ENCODE data around the gene TSPAN4.

Gene TSPAN4

DNA sequence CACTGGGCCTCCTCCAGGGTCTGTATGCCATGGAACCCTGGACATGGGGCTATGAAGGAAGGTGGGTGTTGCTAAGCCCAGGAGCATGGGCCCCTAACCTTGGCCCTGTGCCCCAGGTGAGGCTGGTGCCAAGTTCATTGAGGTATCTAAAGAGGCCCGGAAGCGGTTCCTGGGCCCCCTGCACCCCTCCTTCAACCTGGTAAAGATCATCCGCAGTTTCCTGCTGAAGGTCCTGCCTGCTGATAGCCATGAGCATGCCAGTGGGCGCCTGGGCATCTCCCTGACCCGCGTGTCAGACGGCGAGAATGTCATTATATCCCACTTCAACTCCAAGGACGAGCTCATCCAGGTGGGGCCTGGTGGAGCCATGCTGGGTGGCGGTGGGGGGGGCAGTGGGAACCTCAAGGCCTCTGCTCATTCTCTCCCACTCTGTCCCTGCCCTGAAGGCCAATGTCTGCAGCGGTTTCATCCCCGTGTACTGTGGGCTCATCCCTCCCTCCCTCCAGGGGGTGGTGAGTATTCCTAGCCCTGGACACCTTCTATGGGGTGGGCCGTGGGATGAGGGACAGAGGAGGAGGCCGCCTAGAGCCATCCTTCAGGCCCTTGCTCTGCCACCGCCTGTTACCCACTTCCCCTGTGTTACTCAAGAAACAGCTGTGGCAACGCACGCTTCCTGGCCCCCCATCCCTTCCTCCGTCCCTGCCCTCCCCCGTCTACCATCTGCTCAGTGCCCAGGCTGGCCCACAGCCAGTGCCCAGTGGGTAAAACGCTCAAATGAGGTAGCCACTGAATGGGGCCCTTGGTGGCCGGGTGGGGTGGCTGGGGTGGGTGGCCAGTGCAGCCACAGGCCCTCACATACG, 20.9 kb upstream of the TSPAN4 start:
- H3K27ac ChIP-seq (ENCODE audit: low read length) = no peak overlapping the region
- peaks cover 36% of the 10 kb centered on the region for H3K4me1 ChIP-seq (ENCODE audit: insufficient read depth, low read length)
- no peak overlapping the region; the same call in 1 of the 2 replicates for H3K9ac ChIP-seq (ENCODE audit: low read depth, low read length)
- no peak overlapping the region for H3K4me3 ChIP-seq (ENCODE audit: low read depth in 1 of 2, low read length in 2 of 2)
- no peak overlapping the region for H2AFZ ChIP-seq (ENCODE audit: low read depth, low read length)
- no peak for TF ChIP-seq EZH2 (IDR thresholded peaks at IDR 0.05; ENCODE audit: borderline replicate concordance, low read depth, low read length, severe bottlenecking)
- TF ChIP-seq, protein P1, sequence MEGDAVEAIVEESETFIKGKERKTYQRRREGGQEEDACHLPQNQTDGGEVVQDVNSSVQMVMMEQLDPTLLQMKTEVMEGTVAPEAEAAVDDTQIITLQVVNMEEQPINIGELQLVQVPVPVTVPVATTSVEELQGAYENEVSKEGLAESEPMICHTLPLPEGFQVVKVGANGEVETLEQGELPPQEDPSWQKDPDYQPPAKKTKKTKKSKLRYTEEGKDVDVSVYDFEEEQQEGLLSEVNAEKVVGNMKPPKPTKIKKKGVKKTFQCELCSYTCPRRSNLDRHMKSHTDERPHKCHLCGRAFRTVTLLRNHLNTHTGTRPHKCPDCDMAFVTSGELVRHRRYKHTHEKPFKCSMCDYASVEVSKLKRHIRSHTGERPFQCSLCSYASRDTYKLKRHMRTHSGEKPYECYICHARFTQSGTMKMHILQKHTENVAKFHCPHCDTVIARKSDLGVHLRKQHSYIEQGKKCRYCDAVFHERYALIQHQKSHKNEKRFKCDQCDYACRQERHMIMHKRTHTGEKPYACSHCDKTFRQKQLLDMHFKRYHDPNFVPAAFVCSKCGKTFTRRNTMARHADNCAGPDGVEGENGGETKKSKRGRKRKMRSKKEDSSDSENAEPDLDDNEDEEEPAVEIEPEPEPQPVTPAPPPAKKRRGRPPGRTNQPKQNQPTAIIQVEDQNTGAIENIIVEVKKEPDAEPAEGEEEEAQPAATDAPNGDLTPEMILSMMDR (IDR thresholded peaks at IDR 0.05; ENCODE audit: borderline replicate concordance, extremely low read depth, low read length, poor library complexity, severe bottlenecking) = no peak
- H3K79me2 ChIP-seq (ENCODE audit: insufficient read depth, low read length) = peaks cover 23% of the 10 kb centered on the region
- H3K4me2 ChIP-seq (ENCODE audit: insufficient read depth, low read length) = peak overlapping the region; percentile 100
- H3K27me3 ChIP-seq (ENCODE audit: insufficient read depth, low read length, poor library complexity) = peaks cover 9% of the 10 kb centered on the region
- ATAC-seq (ENCODE audit: insufficient read depth, low read depth) = no peak
- H3K36me3 ChIP-seq (ENCODE audit: insufficient read depth, low read length) = peaks cover 39% of the 10 kb centered on the region
- DNase-seq = no peak
- no peaks in the 10 kb centered on the region for H3K9me3 ChIP-seq (ENCODE audit: insufficient read depth, low read length, severe bottlenecking)
- H4K20me1 ChIP-seq (ENCODE audit: insufficient read depth, low read length) = peaks cover 32% of the 10 kb centered on the region

DNA sequence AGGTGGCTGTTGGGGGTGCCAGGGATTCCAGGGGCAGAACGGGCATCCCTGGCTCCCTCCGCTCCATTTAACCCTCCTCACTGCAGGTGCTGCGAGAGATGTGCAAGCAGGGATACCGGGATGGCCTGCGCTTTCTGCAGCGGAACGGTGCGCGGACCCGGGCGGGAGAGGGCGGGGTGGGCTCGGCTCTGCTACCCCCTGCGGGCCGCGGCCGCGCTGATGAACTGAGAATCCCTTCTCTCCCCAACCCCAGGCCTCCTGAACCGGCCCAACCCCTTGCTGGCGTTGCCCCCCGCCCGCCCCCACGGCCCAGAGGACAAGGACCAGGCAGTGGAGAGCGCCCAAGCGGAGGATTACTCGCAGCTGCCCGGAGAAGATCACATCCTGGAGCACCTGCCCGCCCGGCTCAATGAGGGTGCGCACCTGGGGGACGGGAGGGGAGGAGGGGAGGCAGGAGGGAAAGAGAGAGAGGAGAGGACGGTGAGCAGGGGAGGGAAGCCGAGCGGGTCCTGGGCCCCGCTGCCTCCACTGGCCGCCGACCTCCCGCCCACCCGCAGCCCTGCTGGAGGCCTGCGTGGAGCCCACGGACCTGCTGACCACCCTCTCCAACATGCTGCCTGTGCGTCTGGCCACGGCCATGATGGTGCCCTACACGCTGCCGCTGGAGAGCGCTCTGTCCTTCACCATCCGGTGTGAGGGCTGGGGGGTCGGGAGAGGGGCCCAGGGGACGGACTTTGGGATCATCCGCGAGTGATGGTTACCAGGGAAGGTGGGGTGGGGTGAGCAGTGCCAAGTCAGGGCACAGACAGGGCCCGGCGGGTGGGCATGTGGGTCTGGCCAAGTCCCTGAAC, 19.0 kb upstream of the TSPAN4 start:
- Histone ChIP-seq H3K27me3 (ENCODE audit: insufficient read depth, low read length, poor library complexity) (peaks cover 28% of the 10 kb centered on the region), H3K27ac (ENCODE audit: low read length) (no peak overlapping the region), H3K9ac (ENCODE audit: low read depth, low read length) (no peak overlapping the region), H3K4me1 (ENCODE audit: insufficient read depth, low read length) (peaks cover 44% of the 10 kb centered on the region), H3K4me3 (ENCODE audit: low read depth in 1 of 2, low read length in 2 of 2) (no peak overlapping the region), H3K4me2 (ENCODE audit: insufficient read depth, low read length) (no peak overlapping the region), H3K36me3 (ENCODE audit: insufficient read depth, low read length) (peaks cover 39% of the 10 kb centered on the region), H3K9me3 (ENCODE audit: insufficient read depth, low read length, severe bottlenecking) (no peaks in the 10 kb centered on the region), H2AFZ (ENCODE audit: low read depth, low read length) (no peak overlapping the region), H3K79me2 (ENCODE audit: insufficient read depth, low read length) (peaks cover 23% of the 10 kb centered on the region), H4K20me1 (ENCODE audit: insufficient read depth, low read length) (peaks cover 42% of the 10 kb centered on the region)
- TF ChIP-seq, protein P1 (IDR thresholded peaks at IDR 0.05; ENCODE audit: borderline replicate concordance, extremely low read depth, low read length, poor library complexity, severe bottlenecking) = no peak
- TF ChIP-seq EZH2 (IDR thresholded peaks at IDR 0.05; ENCODE audit: borderline replicate concordance, low read depth, low read length, severe bottlenecking) = no peak
- ATAC-seq (ENCODE audit: insufficient read depth, low read depth) (no peak), DNase-seq (no peak)

DNA sequence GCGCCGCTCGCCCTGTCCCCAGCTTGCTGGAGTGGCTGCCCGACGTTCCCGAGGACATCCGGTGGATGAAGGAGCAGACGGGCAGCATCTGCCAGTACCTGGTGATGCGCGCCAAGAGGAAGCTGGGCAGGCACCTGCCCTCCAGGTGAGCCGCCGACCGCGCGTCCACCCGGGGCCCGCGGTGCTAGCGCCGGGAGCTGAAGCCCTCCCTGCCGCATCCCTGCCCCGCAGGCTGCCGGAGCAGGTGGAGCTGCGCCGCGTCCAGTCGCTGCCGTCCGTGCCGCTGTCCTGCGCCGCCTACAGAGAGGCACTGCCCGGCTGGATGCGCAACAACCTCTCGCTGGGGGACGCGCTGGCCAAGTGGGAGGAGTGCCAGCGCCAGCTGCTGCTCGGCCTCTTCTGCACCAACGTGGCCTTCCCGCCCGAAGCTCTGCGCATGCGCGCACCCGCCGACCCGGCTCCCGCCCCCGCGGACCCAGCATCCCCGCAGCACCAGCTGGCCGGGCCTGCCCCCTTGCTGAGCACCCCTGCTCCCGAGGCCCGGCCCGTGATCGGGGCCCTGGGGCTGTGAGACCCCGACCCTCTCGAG, 18.3 kb upstream of the TSPAN4 start:
- H3K4me1 ChIP-seq (ENCODE audit: insufficient read depth, low read length) = peaks cover 38% of the 10 kb centered on the region
- no peak overlapping the region for H3K4me3 ChIP-seq (ENCODE audit: low read depth in 1 of 2, low read length in 2 of 2)
- H2AFZ ChIP-seq (ENCODE audit: low read depth, low read length) = no peak overlapping the region
- peaks cover 23% of the 10 kb centered on the region for H3K79me2 ChIP-seq (ENCODE audit: insufficient read depth, low read length)
- TF ChIP-seq, protein P1 (IDR thresholded peaks at IDR 0.05; ENCODE audit: borderline replicate concordance, extremely low read depth, low read length, poor library complexity, severe bottlenecking) = no peak
- TF ChIP-seq EZH2 (IDR thresholded peaks at IDR 0.05; ENCODE audit: borderline replicate concordance, low read depth, low read length, severe bottlenecking) = no peak
- peaks cover 46% of the 10 kb centered on the region for H4K20me1 ChIP-seq (ENCODE audit: insufficient read depth, low read length)
- peaks cover 35% of the 10 kb centered on the region for H3K27me3 ChIP-seq (ENCODE audit: insufficient read depth, low read length, poor library complexity)
- DNase-seq (no peak), ATAC-seq (ENCODE audit: insufficient read depth, low read depth) (no peak)
- H3K27ac ChIP-seq (ENCODE audit: low read length) = no peak overlapping the region
- H3K36me3 ChIP-seq (ENCODE audit: insufficient read depth, low read length) = peaks cover 39% of the 10 kb centered on the region
- H3K9ac ChIP-seq (ENCODE audit: low read depth, low read length) = no peak overlapping the region
- no peaks in the 10 kb centered on the region for H3K9me3 ChIP-seq (ENCODE audit: insufficient read depth, low read length, severe bottlenecking)
- H3K4me2 ChIP-seq (ENCODE audit: insufficient read depth, low read length) = no peak overlapping the region

All from DND-41 (cell line).